HG03108 (cell line): Measurements from ENCODE around the gene SORCS3.

Source experiments
- ATAC-seq: cut with Tn5 transposase; IDR thresholded peaks from one replicate; pipeline ENCODE4 v1.9.1; 2021; ENCODE audit warnings: moderate library complexity; ENCODE audit not compliant: unreplicated experiment

Gene SORCS3

DNA sequence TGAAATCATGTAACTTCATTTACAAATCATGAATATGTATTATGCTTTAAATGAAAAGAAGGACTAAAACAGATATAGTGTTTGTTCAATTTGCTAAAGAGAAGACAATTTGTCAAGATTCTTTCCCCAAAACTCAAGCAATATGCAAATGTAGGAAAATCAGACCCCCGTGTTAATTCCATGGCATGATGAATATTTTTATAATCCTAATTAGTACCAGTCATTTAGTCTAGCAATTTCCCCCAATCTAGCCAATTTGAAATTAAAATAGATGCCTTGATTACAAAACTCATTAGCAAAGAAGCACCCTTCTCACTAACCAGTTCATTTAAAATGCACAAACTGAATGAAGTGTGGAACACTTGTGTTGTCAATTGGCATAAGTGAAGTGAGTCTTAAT lies 347.6 kb downstream of the SORCS3 start:
- ATAC-seq = no peak

DNA sequence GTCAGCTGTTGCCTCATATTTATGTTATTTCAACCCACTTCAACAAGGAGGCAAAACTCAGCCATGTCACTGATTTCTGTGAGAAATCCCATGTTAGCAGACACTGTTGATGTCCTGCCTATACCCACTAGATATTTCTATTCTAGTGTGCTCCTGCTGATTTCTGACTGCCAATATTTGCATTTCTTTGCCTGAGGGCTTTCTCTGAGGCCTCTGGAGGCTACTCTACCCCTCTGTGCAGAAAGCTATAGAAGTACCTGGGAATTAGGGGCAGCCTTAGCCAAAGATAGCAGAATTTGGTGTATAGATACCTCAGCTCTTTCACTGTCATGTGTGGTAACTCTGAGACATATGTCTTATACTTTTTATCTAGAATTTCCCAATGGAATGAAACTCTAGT lies 348.8 kb downstream of the SORCS3 start:
- no peak for ATAC-seq

DNA sequence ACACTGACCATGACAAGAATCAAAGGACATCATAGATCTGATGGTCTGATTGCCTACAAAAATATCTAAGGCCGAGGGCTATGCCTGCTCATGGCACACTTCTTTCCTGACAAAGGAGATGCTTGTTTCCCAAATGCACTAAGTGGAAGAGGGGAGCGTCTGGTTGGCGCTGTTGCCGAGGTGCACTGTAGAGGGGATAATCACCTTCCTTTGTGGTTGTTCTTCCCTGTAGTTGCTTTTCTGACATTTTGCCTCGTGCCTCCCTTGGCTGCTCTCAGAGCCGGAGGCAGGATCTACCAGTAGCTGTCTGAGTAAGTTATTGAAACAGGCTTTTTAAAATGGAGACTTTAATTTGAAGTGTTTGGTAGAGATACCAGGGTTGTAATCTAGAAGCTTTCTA lies 352.0 kb downstream of the SORCS3 start:
- ATAC-seq = no peak

DNA sequence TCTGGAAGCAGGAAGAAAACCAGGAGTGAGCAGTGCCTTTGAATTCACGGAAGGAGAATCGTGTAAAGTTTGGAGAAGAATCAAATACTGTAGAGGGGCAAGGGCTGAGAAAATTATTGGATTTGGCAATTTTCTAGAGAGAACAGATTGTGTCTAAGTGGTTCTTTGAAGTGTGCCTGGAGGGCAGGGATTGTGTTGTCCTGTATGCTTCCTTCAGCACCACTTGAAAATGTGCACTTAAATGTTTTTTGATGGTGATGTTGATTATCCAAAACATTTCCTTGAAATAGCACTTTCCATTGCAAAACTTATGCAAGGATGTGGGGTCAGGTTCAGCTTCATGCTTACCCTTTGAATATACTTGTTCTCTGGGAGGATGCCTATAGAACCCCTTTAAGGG lies 360.2 kb downstream of the SORCS3 start:
- ATAC-seq = no peak

DNA sequence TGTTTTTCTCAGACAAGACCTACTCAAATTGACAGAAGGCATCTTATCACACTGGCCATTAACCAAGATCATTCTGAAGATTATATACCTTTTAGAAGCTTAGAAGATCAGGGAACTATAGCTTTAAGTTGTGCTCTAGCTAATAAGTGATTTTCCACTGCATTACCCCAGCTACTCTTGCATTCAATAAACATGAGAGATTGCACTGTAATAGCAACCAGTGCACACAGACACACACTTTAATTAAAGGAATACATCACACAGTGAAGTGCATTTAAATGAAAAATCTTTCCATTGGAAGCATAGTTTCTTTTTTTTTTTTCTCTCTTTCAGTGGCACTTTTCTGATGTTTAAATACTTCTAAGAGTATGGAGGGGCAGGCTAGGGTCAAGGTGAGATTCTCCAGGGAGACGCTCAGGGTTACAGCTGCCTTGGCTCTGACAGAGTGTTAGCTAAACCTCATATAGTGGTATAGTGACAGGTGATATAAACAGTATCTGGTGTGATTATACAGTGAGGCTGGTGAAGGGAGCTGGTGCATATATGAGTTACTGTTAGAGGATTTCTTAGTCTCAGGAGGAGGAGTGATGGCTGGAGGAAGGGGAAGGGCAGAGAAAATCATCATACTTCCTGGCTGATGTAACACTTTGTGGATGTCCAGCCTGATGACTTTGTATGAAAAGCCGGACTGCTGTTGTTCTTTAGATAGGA lies 369.5 kb downstream of the SORCS3 start:
- ATAC-seq = no peak

DNA sequence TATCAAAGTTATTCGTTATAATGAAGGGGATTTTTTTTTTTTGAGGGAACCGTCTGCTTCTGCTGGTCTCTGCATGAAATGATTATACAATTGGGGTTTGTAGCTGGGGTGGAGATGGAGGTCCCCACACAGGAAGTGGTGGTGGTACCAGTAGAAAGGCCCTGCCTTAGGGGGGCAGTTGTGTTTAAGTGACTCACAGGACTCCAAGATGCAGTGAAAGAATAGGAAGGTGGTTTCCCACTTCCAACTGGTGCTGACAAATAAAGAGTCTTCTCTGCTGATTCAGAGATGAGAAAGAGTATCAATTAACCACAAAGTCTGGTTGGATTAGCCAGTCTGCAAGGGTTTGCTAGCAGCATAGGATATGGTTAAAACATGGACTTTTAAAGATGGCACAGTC lies 376.0 kb downstream of the SORCS3 start:
- ATAC-seq = no peak

DNA sequence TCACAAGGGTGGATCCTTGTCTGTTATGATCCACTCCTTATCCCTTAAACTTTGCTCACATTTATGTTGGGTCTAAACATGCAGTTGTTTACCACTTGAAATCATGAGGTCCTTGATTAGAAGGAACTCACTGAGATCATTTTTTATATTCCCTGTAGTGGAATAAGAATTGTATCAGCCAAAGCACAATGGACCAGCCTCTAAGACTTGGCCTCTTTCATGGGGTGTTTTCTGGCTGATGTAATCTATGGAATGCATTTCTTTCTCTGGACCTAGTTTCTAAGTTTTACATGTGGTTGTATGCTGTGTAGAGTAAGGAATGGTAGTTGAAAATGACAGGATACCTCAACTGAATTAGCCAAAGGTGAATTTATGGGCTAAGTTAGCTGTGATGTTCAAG lies 376.6 kb downstream of the SORCS3 start:
- no peak for ATAC-seq

DNA sequence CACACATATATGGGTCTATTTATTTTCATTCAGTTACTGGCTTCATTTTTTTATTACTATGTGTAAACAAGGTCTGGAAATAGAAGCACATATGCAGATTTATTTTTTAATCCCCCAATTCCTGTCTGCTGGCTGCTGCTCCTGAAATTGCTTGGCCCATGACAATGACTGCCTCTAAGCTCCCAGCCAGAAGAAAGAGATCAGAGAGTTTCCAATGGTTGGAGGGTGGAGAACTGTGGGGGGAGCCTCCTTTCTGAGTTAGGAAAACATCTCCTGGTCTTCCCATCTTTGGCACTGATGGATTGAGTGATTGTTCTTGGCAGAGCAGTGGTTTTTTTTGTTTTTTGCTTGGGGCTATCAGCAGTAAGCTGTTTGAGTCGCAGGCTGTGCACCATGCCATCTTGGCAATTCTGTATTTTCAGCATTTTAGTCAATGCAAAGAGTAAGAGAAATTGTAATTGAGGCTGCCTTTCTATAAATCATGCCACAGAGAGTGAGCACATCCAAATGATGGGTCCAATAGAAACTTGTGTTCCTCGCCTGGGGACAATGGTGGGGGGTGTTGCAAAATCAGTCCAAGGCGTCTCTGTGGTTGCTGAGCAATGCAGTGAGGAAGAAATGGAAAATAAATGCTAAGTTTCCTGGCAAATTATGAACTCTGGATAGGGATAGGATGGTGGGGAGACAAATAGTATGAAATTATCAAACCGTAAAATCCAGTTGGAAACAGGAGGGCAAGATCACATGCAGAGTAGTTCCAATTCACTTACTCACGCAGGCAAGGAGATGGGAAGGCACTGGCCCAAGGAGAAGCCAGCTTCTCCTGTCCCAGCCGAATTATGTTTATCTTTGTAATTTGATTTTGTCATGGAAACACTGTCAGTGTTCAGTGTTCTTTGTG lies 382.4 kb downstream of the SORCS3 start:
- ATAC-seq = no peak

DNA sequence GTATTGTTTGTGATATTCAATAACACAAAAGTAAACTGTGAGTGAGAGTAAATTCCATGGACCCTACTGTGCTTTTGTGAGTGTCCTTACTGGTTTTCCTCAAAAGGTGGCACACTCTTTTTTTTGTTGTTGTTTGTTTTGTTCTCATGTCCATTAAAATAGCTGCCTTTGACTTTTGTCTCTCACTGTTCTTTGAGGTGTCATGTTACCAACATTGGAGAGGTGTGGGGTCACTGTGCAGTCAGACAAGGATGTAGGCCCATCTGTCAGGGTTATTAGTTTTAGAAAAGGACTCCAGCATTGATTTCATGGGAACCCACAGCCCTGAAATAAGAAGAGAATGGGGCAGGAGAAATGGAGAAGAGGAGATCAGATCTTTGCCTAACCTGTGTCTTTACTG lies 383.1 kb downstream of the SORCS3 start:
- no peak for ATAC-seq

DNA sequence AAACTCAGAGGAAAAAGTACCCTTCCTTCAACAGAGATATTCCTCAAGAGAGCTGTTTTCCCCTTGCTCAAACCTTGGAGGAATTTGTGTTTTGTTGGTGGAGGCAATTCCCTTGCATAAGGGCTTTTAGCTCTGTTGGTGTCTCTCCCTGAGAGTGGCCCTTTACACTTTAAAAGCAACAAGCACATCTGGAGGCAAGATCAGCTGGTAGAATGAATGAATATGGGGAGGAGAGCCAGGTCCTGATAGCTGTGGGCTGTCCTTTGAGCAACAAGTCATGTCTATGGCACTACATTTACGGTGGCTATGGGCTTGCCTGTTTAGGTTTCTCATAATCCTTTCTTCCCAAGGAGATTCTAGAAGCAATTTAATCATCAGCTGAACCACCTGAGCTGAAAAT lies 384.0 kb downstream of the SORCS3 start:
- ATAC-seq = no peak

DNA sequence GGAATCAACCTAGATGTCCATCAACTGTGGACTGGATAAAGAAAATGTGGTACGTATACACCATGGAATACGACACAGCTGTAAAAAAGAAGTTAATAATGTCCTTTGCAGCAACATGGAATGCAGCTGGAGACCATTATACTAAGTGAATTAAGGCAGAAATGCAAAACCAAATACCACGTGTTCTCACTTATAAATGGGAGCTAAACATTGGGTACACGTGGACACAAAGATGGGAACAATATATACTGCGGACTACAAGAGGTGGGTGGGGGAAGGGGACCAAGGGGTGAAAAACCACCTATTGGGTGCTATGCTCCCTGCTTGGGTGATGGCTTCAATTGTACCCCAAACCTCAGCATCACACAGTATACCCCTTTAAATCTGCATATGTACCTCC lies 385.5 kb downstream of the SORCS3 start:
- no peak for ATAC-seq

DNA sequence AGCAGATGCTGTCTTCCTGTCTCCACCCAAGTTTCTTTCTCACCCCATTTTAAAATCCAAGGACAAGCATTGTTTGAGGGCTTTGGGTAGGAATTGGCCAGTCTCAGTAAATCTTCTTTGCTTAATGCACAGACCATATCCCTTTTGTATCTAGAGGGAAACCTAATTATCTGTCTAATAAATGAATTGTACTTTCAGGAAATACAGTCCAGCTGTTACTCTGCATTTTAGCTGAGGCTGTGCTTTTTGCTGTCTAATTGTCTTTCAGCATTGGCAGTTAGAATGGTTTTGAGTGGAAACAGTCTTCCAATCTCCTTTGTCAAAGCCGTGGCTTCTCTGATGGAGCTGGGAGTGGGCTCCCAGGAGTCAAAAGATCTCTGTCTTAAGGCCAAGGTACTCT lies 388.2 kb downstream of the SORCS3 start:
- ATAC-seq = no peak

DNA sequence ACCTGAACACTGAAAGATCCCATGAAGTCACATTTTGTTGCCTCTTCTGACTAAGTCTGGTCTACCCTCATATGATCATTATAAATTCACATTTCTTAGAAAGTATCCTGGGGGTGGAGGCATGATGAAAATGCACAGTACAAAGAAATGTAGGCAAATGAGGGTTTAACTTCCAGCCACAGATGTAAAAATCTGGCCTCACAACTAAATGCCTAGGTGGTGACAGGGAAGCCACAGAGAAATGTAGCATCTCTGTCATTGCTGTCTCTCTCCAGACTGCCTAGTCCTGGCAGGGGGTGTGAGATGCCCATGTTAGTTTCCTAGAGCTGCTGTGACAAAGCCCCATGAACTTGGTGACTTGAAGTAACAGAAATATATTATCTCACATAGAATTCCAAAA lies 395.9 kb downstream of the SORCS3 start:
- no peak for ATAC-seq

DNA sequence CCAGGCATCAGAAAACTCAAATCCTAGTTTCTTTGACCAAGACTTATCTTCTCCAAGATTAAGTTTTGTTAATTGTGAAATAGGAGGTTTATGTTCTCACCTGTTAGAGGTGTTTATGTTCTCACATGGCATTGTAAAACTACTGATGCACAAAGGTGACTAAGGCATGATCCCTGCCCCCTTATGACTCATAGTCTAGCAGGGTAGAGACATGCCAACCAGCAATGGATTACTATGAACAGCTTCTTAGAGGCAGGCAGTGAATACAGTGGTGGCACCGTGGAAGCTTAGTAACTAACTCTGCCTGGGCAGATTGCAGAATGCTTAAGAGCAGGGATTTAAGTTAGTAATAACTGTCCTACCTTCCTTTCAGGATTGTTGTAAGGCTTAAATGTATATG lies 400.9 kb downstream of the SORCS3 start:
- ATAC-seq = no peak

DNA sequence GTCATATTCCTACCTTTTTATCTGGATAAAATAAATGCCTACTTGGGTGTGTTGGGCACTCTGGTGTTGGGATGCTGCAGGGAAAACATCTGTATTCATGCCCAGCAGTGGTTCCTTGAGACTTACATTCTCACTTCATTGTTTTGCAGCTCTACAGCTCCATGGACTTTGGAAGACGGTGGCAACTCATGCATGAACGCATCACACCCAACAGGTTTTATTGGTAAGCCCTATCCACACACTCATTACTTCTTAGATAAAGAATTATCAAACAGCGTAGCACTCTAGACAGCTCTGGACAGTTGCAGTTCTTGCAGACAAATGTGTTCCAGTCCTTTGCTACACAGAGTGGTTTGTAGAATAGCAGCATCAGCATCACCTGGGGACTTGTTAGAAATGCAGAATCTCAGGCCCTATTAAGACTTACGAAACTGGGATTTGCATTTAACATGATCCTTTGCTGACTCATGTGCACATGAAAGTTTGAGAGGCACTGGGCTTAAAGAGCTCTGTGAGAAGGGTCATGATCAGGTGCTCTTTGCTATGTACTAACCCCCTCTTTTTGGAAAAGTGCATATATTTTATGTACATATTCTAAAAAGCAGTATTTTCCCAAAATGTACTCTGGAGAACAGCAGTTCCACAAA lies 401.9 kb downstream of the SORCS3 start:
- no peak for ATAC-seq

DNA sequence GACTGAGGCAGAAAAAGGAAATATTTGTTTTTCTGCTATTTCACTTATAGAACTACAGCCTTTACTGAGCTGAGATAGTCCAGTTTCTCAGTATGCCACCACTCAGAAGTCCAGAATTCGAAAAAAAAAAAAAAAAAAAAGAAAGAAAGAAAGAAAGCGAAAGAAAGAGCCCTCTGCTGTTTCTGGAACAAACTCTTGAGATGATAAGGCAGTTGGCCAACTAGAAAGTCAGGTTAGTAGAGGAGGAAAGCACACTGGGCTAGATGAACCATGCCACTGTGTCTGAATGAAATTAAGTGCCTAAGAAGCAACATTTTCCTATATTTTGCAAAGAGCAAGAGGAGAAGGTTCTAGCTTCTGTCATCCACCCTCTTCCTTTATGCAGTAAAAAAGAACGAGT lies 403.8 kb downstream of the SORCS3 start:
- ATAC-seq = no peak

DNA sequence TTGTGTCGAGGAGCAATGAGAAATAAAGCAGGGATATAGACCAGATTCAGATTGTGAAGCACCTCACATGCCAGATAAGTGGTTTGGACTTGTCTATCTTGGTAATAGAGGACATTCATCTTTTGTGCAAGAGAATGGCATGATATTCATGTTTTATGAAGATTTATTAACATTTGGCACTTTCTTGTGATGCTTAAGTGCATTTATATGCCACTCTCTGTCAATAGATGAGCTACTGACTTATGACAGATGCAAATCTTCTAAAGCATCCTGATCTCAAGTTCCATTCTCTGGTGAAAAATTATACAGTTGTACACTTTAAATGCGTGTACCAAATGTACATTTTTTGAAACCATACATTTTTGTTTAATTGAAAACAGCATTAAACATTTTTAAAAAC lies 415.3 kb downstream of the SORCS3 start:
- ATAC-seq = no peak

DNA sequence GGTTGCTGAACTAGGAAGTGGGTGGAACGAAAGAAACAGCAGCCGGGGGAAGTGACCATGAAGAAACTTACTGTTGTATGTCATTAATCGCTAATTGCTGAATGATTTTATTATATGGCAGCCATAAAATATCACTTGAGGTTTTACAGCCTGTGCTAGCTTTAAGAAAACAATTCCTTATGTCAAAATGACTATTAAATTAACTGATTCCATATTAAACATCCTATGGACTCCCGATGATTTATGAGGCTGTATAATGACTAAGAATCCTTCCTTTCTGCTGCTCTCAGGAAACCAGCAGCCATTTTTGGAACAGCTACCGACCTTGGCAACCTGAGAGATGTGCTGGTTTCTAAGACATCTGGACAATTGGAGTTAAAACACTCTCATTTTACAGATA lies 421.9 kb downstream of the SORCS3 start:
- ATAC-seq = no peak

DNA sequence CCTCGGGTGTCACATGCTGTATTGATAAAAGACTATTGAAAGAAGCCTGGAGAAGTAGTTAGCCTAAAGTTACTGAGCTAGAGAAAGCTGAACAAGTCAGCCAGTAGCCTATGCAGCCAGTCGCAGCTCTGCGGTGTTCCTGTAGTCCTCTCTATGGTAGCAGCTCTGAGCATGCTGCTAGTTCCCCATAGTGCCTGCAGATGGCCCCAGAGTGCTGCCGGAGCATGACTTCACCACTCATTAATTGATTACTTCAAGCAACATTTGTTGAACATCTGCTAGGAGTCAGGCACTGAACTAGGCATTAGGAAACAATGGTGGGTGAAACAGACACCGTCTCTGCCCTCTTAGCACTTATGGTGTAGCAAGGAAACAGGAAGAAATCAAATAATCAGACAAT lies 422.7 kb downstream of the SORCS3 start:
- ATAC-seq = no peak

DNA sequence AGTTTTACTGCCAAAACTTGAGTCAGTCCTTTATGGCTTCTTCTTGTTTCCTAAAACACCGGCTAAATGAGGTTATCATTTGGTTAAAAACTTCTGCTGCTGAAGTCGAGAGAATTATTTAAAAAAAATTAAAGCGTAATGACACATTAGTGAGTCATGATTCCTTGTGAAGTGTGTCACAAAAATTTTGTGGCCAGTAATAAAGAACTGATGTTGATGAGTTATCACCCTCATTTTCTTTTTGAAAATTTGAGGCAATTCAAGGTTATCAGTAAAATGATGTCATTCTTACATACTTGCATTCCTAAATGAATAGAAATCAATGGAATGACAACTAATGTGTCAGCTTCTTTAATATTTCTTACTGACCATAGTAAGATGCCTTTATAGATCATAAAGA lies 427.4 kb downstream of the SORCS3 start:
- no peak for ATAC-seq

DNA sequence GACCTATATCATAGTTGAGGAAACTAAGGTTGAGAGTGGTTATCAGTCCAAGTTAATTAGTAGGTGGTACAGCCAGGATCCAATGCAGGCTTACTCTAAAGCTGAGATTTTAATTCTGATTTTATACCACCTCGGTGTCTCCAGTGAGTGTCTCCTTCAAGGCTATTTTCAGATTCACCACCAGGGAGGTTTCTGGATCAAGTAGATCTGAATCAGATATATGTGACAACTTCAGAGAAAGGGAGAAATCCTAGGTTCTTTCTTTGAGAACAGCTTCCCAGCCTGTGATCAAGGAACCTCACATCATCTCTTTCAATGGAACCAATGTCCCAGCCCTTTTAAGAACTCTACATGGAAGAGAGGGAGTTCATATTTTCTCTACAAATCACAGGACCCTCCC lies 429.2 kb downstream of the SORCS3 start:
- no peak for ATAC-seq

DNA sequence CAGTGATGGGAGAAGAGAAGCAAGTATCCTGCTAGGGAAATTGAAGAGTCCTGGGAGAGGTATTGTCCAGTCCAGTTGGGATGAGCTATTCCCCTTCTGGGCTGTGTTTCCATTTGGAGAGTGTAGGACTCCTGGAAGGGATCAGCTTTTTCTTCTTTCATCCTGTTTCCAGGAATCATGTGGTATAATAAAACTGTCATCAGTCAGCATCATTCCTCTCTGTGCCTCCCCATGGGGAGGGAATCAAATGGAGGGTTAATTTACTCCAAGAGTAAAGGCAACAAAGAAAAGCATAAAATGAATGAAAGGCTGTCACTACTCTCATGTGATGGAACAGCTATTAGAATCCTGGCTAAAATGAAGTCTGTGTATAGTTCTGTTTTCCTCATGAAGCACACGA lies 429.9 kb downstream of the SORCS3 start:
- ATAC-seq = no peak
